ENCODE results near the gene BRPF1. TPM values are rescaled to one million over a fixed set of nuclear protein-coding genes. Genes with fewer than 3 reads are reported as not detected.
"Not testable (repeated sequence)": the region's sequence is repeated elsewhere in the genome, so short reads cannot be mapped to it uniquely, and the experiment has no call there.

Gene BRPF1
- total and polyA plus RNA-seq, 2 experiments from 2014 or later: 8.0 to 24.7 TPM

DNA sequence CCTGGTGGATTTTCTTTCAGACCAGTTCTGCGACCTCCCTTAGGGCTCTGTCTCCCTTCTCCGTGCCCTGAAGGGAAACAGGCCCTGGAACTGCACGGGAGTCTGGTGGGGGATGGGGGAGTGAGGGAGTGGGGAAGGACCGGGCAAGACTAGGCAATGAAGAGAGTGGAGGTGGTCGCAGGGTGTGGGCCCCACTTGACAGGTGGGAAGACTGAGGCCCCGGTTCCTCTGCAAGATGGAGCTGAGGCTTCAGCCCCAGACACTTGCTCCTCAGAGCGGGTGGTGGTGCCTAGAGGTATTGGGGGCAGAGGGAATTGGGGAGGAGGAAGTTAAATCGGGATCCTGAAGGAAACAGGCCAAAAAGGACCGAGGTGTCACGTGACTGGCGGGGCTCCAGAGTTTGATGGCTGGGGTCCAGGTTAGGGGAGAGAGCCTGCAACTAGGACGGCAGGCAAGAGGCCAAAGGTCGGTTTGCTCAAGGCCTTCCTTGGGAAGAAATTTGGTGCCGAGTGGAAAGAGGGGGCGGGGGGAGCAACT lies 38.8 kb downstream of the BRPF1 start:
- Histone ChIP-seq H2AFZ (peak overlapping the region; percentile 93), H3K27ac (ENCODE audit: low read depth) (no peak overlapping the region), H3K4me1 (ENCODE audit: insufficient read depth) (no peaks in the 10 kb centered on the region), H3K4me3 (peak overlapping the region; percentile 68), H3K27me3 (ENCODE audit: insufficient read depth) (peaks cover 62% of the 10 kb centered on the region), H3K36me3 (ENCODE audit: insufficient read depth) (no peaks in the 10 kb centered on the region), H3K9me2 (ENCODE audit: insufficient read depth) (no peaks in the 10 kb centered on the region), H3F3A (replicated peaks; ENCODE audit: low read depth) (no peaks in the 10 kb centered on the region), H3K4me2 (peak overlapping the region; percentile 85), H3K79me2 (replicated peaks; ENCODE audit: insufficient read depth) (no peaks in the 10 kb centered on the region), H4K20me1 (replicated peaks; ENCODE audit: insufficient read depth) (no peaks in the 10 kb centered on the region)
- Mint-ChIP-seq H3K4me3 (peak overlapping the region; percentile 69), H3K36me3 (ENCODE audit: low read depth) (no peaks in the 10 kb centered on the region), H3K27me3 (ENCODE audit: insufficient read depth, low read depth, poor library complexity) (peaks cover 42% of the 10 kb centered on the region), H3K4me1 (peaks cover 18% of the 10 kb centered on the region), H3K27ac (no peak overlapping the region), H3K9me3 (no peaks in the 10 kb centered on the region)
- peak; percentile 38 for DNase-seq (ENCODE audit: low spot score)
- peak; percentile 4 for ATAC-seq
- TF ChIP-seq EZH2phosphoT487 (IDR thresholded peaks at IDR 0.05; ENCODE audit: unreplicated experiment): no peak
- TF ChIP-seq ZNF331 (CRISPR knock-in tag; IDR thresholded peaks at IDR 0.05; ENCODE audit: low read depth): no peak
- no peak for TF ChIP-seq NANOG (IDR thresholded peaks at IDR 0.05; ENCODE audit: borderline replicate concordance)
- TF ChIP-seq, protein P1, sequence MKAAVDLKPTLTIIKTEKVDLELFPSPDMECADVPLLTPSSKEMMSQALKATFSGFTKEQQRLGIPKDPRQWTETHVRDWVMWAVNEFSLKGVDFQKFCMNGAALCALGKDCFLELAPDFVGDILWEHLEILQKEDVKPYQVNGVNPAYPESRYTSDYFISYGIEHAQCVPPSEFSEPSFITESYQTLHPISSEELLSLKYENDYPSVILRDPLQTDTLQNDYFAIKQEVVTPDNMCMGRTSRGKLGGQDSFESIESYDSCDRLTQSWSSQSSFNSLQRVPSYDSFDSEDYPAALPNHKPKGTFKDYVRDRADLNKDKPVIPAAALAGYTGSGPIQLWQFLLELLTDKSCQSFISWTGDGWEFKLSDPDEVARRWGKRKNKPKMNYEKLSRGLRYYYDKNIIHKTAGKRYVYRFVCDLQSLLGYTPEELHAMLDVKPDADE (IDR thresholded peaks at IDR 0.05): no peak

DNA sequence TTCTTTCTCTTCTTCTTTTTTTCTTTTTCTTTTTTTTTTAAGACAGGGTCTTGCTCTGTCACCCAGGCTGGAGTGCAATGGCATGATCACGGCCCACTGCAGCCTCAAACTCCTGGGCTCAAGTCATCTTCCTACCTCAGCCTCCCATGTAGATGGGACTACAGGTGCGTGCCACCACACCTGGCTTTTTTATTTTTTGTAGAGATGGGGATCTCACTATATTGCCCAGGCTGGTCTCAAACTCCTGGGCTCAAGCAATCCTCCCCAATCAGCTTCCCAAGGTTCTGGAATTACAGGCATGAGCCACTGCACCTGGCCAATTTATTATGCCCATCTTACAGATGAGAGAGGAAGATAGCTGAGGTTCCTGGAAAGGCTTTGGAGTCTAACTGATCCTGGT lies 39.5 kb downstream of the BRPF1 start:
- not testable (repeated sequence) for ATAC-seq; H3K36me3 ChIP-seq (ENCODE audit: insufficient read depth); H3K79me2 ChIP-seq (replicated peaks; ENCODE audit: insufficient read depth); H3K4me2 ChIP-seq; H3K27ac Mint-ChIP-seq; H3K4me1 ChIP-seq (ENCODE audit: insufficient read depth); H3K9me3 Mint-ChIP-seq; H3K9me2 ChIP-seq (ENCODE audit: insufficient read depth); H3K27ac ChIP-seq (ENCODE audit: low read depth); H3F3A ChIP-seq (replicated peaks; ENCODE audit: low read depth); H3K4me3 ChIP-seq; H4K20me1 ChIP-seq (replicated peaks; ENCODE audit: insufficient read depth); H2AFZ ChIP-seq; DNase-seq (ENCODE audit: low spot score); H3K36me3 Mint-ChIP-seq (ENCODE audit: low read depth)
- Mint-ChIP-seq H3K4me3 (peak overlapping the region; percentile 69; the same call in 2 of the 3 replicates), H3K4me1 (peaks cover 14% of the 10 kb centered on the region), H3K27me3 (ENCODE audit: insufficient read depth, low read depth, poor library complexity) (peaks cover 38% of the 10 kb centered on the region)
- H3K27me3 ChIP-seq (ENCODE audit: insufficient read depth): peaks cover 62% of the 10 kb centered on the region

DNA sequence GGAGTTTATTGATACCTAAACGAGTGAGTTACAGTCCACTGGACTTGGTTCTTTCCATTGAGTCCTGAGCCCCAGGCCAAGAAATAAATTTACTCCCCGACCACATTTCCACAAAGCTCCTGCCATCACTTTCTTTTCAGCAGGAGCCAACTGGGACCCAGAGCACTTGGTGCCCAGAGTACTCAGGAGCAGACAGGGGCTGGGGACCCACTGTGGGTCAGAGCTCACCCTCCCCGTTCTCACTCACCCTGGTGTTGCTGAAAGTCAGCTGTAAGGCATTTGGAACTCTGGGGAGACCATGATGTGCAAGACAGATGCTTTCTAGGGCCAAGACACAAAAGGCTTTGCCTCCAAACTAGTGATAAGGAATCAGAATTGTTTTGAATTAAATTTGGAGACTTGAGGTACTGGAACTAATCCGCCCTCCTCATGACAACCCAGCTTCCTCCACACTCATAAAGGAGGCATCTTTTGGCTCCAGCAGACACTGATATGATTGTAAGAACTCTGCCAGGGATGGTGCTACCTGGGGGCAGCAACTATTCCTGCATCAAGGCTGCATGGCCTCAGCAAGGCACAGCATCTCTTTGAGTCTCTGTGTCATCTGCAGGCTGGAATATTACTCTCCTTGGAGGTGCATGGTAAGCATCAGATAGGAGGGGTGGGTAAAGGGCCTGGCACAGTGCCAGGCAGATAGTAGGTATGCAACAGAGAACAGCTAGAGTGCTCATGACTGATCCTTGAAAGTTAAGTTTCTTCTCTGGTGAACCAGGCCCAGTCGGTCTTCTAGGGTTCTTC lies 45.6 kb downstream of the BRPF1 start:
- Histone ChIP-seq H4K20me1 (replicated peaks; ENCODE audit: insufficient read depth) (no peaks in the 10 kb centered on the region; the same call in 1 of the 2 replicates), H3K27me3 (ENCODE audit: insufficient read depth) (peaks cover 12% of the 10 kb centered on the region), H3K4me1 (ENCODE audit: insufficient read depth) (no peaks in the 10 kb centered on the region), H2AFZ (no peak overlapping the region), H3F3A (replicated peaks; ENCODE audit: low read depth) (no peaks in the 10 kb centered on the region), H3K79me2 (replicated peaks; ENCODE audit: insufficient read depth) (no peaks in the 10 kb centered on the region), H3K4me3 (no peak overlapping the region), H3K4me2 (no peak overlapping the region), H3K27ac (ENCODE audit: low read depth) (no peak overlapping the region), H3K9me2 (ENCODE audit: insufficient read depth) (no peaks in the 10 kb centered on the region), H3K36me3 (ENCODE audit: insufficient read depth) (no peaks in the 10 kb centered on the region)
- peaks cover 10% of the 10 kb centered on the region for H3K36me3 Mint-ChIP-seq (ENCODE audit: low read depth)
- no peak overlapping the region for H3K4me3 Mint-ChIP-seq
- no peak overlapping the region for H3K27ac Mint-ChIP-seq
- no peaks in the 10 kb centered on the region for H3K4me1 Mint-ChIP-seq
- DNase-seq (ENCODE audit: low spot score) (no peak), ATAC-seq (no peak)
- no peaks in the 10 kb centered on the region for H3K9me3 Mint-ChIP-seq
- H3K27me3 Mint-ChIP-seq (ENCODE audit: insufficient read depth, low read depth, poor library complexity): peaks cover 14% of the 10 kb centered on the region
- TF ChIP-seq EZH2phosphoT487 (IDR thresholded peaks at IDR 0.05; ENCODE audit: unreplicated experiment) (no peak), EZH2 (IDR thresholded peaks at IDR 0.05; ENCODE audit: low read depth, unreplicated experiment) (no peak), ZNF331 (CRISPR knock-in tag; IDR thresholded peaks at IDR 0.05; ENCODE audit: low read depth) (no peak), CREB1 (CRISPR knock-in tag; IDR thresholded peaks at IDR 0.05; ENCODE audit: low read depth) (no peak), POLR2AphosphoS5 (IDR thresholded peaks at IDR 0.05; ENCODE audit: low read depth) (no peak), NANOG (IDR thresholded peaks at IDR 0.05; ENCODE audit: borderline replicate concordance) (no peak), STAT1 (IDR thresholded peaks at IDR 0.05; ENCODE audit: unreplicated experiment) (no peak), JUNB (IDR thresholded peaks at IDR 0.05; ENCODE audit: unreplicated experiment) (no peak)
- TF ChIP-seq, protein P2, sequence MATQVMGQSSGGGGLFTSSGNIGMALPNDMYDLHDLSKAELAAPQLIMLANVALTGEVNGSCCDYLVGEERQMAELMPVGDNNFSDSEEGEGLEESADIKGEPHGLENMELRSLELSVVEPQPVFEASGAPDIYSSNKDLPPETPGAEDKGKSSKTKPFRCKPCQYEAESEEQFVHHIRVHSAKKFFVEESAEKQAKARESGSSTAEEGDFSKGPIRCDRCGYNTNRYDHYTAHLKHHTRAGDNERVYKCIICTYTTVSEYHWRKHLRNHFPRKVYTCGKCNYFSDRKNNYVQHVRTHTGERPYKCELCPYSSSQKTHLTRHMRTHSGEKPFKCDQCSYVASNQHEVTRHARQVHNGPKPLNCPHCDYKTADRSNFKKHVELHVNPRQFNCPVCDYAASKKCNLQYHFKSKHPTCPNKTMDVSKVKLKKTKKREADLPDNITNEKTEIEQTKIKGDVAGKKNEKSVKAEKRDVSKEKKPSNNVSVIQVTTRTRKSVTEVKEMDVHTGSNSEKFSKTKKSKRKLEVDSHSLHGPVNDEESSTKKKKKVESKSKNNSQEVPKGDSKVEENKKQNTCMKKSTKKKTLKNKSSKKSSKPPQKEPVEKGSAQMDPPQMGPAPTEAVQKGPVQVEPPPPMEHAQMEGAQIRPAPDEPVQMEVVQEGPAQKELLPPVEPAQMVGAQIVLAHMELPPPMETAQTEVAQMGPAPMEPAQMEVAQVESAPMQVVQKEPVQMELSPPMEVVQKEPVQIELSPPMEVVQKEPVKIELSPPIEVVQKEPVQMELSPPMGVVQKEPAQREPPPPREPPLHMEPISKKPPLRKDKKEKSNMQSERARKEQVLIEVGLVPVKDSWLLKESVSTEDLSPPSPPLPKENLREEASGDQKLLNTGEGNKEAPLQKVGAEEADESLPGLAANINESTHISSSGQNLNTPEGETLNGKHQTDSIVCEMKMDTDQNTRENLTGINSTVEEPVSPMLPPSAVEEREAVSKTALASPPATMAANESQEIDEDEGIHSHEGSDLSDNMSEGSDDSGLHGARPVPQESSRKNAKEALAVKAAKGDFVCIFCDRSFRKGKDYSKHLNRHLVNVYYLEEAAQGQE (IDR thresholded peaks at IDR 0.05; ENCODE audit: unreplicated experiment): no peak
- TF ChIP-seq, protein P1 (IDR thresholded peaks at IDR 0.05): no peak
